Measurements from ENCODE around the gene FNBP1.

The FNBP1 gene

DNA sequence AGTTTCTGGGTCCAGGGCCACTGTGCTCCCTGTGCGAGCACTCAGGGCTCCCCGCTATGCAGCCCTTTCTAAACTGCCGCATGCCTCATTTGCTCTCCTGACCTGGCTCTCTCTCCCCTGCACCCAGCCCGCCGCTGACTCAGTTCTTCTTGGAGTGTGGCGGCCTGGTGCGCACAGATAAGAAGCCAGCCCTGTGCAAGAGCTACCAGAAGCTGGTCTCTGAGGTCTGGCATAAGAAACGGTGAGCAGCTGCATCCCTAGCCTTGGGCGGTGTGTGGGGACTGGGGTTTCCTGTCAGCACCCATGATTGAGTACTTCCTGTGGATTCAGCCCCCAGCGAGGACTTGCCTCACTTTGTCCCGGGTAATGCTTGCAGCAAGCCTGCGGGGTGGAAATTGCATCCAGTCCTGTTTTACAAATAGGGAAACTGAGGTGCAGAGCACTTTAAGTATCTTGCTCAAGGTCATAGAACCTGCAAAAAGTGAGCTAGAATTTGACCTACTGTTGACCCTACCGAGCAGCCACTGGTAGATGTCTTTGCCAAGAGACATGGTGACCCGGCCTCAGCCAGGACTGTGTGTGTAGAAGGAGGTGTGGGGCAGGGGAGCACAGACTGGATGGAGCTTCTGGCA, 179.8 kb downstream of the FNBP1 start:
- TF ChIP-seq, protein P1, sequence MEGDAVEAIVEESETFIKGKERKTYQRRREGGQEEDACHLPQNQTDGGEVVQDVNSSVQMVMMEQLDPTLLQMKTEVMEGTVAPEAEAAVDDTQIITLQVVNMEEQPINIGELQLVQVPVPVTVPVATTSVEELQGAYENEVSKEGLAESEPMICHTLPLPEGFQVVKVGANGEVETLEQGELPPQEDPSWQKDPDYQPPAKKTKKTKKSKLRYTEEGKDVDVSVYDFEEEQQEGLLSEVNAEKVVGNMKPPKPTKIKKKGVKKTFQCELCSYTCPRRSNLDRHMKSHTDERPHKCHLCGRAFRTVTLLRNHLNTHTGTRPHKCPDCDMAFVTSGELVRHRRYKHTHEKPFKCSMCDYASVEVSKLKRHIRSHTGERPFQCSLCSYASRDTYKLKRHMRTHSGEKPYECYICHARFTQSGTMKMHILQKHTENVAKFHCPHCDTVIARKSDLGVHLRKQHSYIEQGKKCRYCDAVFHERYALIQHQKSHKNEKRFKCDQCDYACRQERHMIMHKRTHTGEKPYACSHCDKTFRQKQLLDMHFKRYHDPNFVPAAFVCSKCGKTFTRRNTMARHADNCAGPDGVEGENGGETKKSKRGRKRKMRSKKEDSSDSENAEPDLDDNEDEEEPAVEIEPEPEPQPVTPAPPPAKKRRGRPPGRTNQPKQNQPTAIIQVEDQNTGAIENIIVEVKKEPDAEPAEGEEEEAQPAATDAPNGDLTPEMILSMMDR (IDR thresholded peaks at IDR 0.05; ENCODE audit: low read depth, low read length), result no peak
- no peak overlapping the region for H3K4me3 ChIP-seq (replicated peaks in 1 of 2; ENCODE audit: low read depth in 2 of 2, low read length in 2 of 2)
- DNase-seq (ENCODE audit: low read depth in 2 of 2), result peak; percentile 62 to 89

GRCh38 chr9:129861447-129861827, 181.6 kb downstream of the FNBP1 start:
- TF ChIP-seq, protein P1 (IDR thresholded peaks at IDR 0.05; ENCODE audit: low read depth, low read length), result no peak
- DNase-seq (ENCODE audit: low read depth in 2 of 2), result no peak
- H3K4me3 ChIP-seq (replicated peaks in 1 of 2; ENCODE audit: low read depth in 2 of 2, low read length in 2 of 2), result no peak overlapping the region

DNA sequence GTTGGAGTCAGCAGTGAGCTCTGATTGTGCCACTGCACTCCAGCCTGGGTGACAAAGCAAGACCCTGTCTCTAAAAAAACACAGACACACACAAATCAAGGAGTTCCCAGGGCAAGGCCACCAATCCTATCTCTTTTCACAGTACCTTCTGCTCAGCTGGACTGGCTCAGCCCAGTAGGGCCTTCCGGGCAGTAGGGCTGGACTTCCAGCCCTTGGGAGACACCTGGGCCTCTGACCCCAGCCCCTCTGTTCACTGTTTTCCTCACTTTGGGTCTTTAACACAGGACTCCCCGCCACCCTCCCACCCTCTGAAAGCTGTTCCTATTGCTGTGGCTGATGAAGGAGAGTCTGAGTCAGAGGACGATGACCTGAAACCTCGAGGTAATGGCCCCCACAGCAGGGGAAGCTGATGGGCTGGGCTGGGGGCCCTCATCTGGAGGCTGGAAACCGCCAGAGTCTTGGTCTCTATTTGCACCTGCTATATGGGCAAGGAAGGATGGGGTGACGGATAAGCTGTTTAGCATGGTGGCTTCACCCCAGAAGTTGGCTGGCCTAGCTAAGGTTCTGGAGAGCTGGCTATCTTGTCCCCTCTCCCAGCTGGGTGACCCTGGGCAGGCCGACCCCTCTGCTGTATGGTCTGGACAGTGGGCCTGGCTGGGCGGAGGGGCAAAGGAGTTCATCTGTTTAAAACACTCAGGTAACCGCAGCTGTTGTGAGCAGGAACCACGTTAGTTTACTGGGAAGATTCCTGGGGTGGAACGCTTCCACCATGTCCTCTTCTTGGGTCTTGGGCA, 182.1 kb downstream of the FNBP1 start:
- no peak for DNase-seq (ENCODE audit: low read depth in 2 of 2)
- H3K4me3 ChIP-seq (replicated peaks in 1 of 2; ENCODE audit: low read depth in 2 of 2, low read length in 2 of 2), result no peak overlapping the region
- TF ChIP-seq, protein P1 (IDR thresholded peaks at IDR 0.05; ENCODE audit: low read depth, low read length), result no peak

DNA sequence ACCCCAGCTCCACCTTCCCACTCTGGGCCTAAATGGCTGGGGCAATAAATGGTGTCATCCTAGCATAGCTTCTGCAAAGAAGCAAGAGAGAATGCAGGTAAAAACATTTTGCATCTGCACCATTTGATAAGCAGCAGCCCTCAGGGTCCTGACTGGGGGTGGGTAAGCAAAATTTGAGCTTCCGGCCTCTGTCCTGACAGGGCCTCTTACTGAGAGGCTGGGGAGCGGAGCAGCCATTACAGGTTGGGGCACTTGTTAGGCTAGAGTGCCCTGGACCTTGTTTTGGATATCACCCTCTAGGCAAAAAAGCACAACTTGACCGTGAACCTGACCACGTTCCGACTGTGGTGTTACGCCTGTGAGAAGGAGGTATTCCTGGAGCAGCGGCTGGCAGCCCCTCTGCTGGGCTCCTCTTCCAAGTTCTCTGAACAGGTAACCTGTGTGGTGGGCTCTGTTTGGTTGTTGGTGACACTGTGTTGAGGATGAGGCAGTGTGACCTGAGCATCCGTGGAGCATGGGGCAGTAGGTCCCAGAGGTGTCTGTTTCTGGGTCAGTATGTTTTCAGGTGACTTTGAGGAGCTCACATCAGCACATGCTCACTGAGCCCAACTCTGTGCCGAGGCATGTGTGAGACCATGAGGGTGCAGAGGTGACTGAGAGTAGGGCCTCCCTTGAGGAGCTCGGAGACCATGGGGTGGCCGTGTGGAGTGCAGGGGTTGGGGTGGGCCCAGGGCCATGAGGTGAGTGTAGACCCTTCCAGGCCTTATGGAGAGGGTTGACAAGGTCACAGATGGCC, 184.6 kb downstream of the FNBP1 start:
- TF ChIP-seq, protein P1 (IDR thresholded peaks at IDR 0.05; ENCODE audit: low read depth, low read length), result no peak
- no peak for DNase-seq (ENCODE audit: low read depth in 2 of 2)
- H3K4me3 ChIP-seq (replicated peaks in 1 of 2; ENCODE audit: low read depth in 2 of 2, low read length in 2 of 2), result no peak overlapping the region

- DNase-seq (ENCODE audit: low read depth in 2 of 2), result no peak
- TF ChIP-seq, protein P1 (IDR thresholded peaks at IDR 0.05; ENCODE audit: low read depth, low read length), result no peak
- no peak overlapping the region for H3K4me3 ChIP-seq (replicated peaks in 1 of 2; ENCODE audit: low read depth in 2 of 2, low read length in 2 of 2)
Measured at GRCh38 chr9:129857207-129857606, 185.8 kb downstream of the FNBP1 start.

- no peak overlapping the region for H3K4me3 ChIP-seq (replicated peaks in 1 of 2; ENCODE audit: low read depth in 2 of 2, low read length in 2 of 2)
- TF ChIP-seq, protein P1 (IDR thresholded peaks at IDR 0.05; ENCODE audit: low read depth, low read length), result no peak
- no peak for DNase-seq (ENCODE audit: low read depth in 2 of 2)
Measured at GRCh38 chr9:129854588-129855110, 188.3 kb downstream of the FNBP1 start.

Data from cardiac fibroblast (primary cell).